GM12878 (cell line): ENCODE data around the gene SPATS2L. TPM values are rescaled to one million over a fixed set of nuclear protein-coding genes. Genes with fewer than 3 reads are reported as not detected.

ENCODE experiments used
- ATAC-seq: fragments of 200-7000 bp; cut with Tn5 transposase; 3 replicates; pipeline ENCODE4 v1.9.1; 2020; ENCODE audit warnings: mild to moderate bottlenecking, moderate library complexity
- BruUV-seq: library from RNA; stranded (reverse); fragments of 400-500 nt; replicated peaks from 2 replicates; lab custom pipeline; 2021; lab: Mats Ljungman, UMichigan
- CTCF ChIA-PET: fragments of 300-600 bp; sonication (Branson Sonifier 250); formaldehyde crosslinking; extraction: SDS; loops from one replicate; lab custom pipeline; 2021; ENCODE audit warnings: inconsistent platforms; lab: Yijun Ruan, JAX
- POLR2A ChIA-PET: fragments of 350-600 bp; formaldehyde crosslinking; extraction: SDS; loops from one replicate; lab custom pipeline; 2021; ENCODE audit warnings: inconsistent platforms; lab: Charles Lee
- RAD21 ChIA-PET: fragments of 300-600 bp; sonication (Branson Sonifier 250); formaldehyde crosslinking; loops from one replicate; lab custom pipeline; 2023; ENCODE audit warnings: antibody characterized with exemption; ENCODE audit not compliant: unreplicated experiment; lab: Charles Lee
- SMC1A ChIA-PET: fragments of 300-600 bp; sonication (Branson Sonifier 250); formaldehyde crosslinking; loops from one replicate; lab custom pipeline; 2023; ENCODE audit not compliant: unreplicated experiment, uncharacterized antibody; lab: Charles Lee
- DNase-seq: peaks from one replicate; pipeline ENCODE4 v3.0.0-alpha.2; 2011; ENCODE audit warnings: low read depth, low spot score
- FAIRE-seq: peaks from 3 replicates; lab custom pipeline; 2011; peaks lifted over from hg19 to GRCh38; lab: Jason Lieb, UNC
- H2AFZ ChIP-seq: 2 replicates; pipeline ENCODE4 v1.6.0; 2011; ENCODE audit warnings: low read depth, low read length, control low read depth; ENCODE audit not compliant: control insufficient read depth
- H3K27ac ChIP-seq: 2 replicates; pipeline ENCODE4 v1.5.1; 2011; ENCODE audit warnings: control low read depth; ENCODE audit not compliant: control insufficient read depth, insufficient read depth
- H3K27me3 ChIP-seq, 2 experiments: replicated peaks in 1 of 2; 2 replicates each; pipeline versions ENCODE4 v1.6.0 to v1.6.1; 2011; ENCODE audit warnings: low read length in 1 of 2; ENCODE audit not compliant: control insufficient read depth in 2 of 2, insufficient read depth in 2 of 2
- H3K36me3 ChIP-seq, 2 experiments: 2 replicates each; pipeline ENCODE4 v1.5.1; 2011; ENCODE audit warnings: low read length in 1 of 2; ENCODE audit not compliant: control insufficient read depth in 2 of 2, insufficient read depth in 2 of 2
- H3K4me1 ChIP-seq: 2 replicates; pipeline ENCODE4 v1.6.1; 2011; ENCODE audit warnings: mild to moderate bottlenecking, low read length, moderate library complexity, mixed read lengths; ENCODE audit not compliant: control insufficient read depth, insufficient read depth
- H3K4me2 ChIP-seq: 2 replicates; pipeline ENCODE4 v1.6.0; 2011; ENCODE audit warnings: control low read depth; ENCODE audit not compliant: control insufficient read depth, insufficient read depth
- H3K4me3 ChIP-seq: fragments of 200-600 bp; sonication (generic); 2 replicates; pipeline ENCODE4 v1.5.1; 2016
- H3K79me2 ChIP-seq: 2 replicates; pipeline ENCODE4 v1.6.0; 2011; ENCODE audit warnings: low read length; ENCODE audit not compliant: control insufficient read depth, insufficient read depth
- H3K9ac ChIP-seq: 2 replicates; pipeline ENCODE4 v1.8.0; 2011; ENCODE audit warnings: low read length, control low read depth, mixed read lengths; ENCODE audit not compliant: control insufficient read depth, insufficient read depth
- H3K9me3 ChIP-seq: replicated peaks from 3 replicates; pipeline ENCODE4 v1.5.1; 2011; ENCODE audit warnings: mild to moderate bottlenecking, low read length; ENCODE audit not compliant: control insufficient read depth, insufficient read depth
- H4K20me1 ChIP-seq: 2 replicates; pipeline ENCODE4 v1.6.0; 2011; ENCODE audit not compliant: control insufficient read depth, insufficient read depth
- BCLAF1 ChIP-seq: fragments of 450-650 bp; IDR thresholded peaks from 2 replicates; pipeline ENCODE4 v1.6.1; 2017; ENCODE audit warnings: antibody characterized with exemption, mild to moderate bottlenecking, moderate library complexity
- E2F8 ChIP-seq: fragments of 450-650 bp; IDR thresholded peaks from 2 replicates; pipeline ENCODE4 v1.6.1; 2018; ENCODE audit warnings: mild to moderate bottlenecking, low read depth, moderate library complexity; ENCODE audit not compliant: partially characterized antibody
- JUND ChIP-seq: IDR thresholded peaks from 2 replicates; pipeline ENCODE4 v1.6.1; 2012; ENCODE audit warnings: low read depth, mild to moderate bottlenecking, low read length, improper control_type of control experiment, moderate library complexity
- MYB ChIP-seq: fragments of 150-350 bp; IDR thresholded peaks from 2 replicates; pipeline ENCODE4 v1.6.1; 2014; ENCODE audit warnings: mild to moderate bottlenecking, low read depth, low read length, borderline replicate concordance
- NFXL1 ChIP-seq: fragments of 450-650 bp; IDR thresholded peaks from 2 replicates; pipeline ENCODE4 v1.6.1; 2017; ENCODE audit warnings: antibody characterized with exemption, mild to moderate bottlenecking, borderline replicate concordance
- NFYA ChIP-seq: IDR thresholded peaks from 2 replicates; pipeline ENCODE4 v1.6.1; 2011; ENCODE audit warnings: low read depth, mild to moderate bottlenecking, low read length, improper control_type of control experiment, borderline replicate concordance
- USF1 ChIP-seq: IDR thresholded peaks from 2 replicates; pipeline ENCODE4 v1.6.1; 2011; ENCODE audit warnings: borderline replicate concordance, low read depth, mild to moderate bottlenecking, moderate library complexity, mixed read lengths, low read length; ENCODE audit not compliant: insufficient read depth; ENCODE audit errors: extremely low read length
- ZBTB11 ChIP-seq: fragments of 450-650 bp; formaldehyde crosslinking; IDR thresholded peaks from 2 replicates; pipeline ENCODE4 v1.5.0; 2022; ENCODE audit warnings: mild to moderate bottlenecking, missing genetic modification characterization
- ZBTB33 ChIP-seq: fragments of 450-650 bp; IDR thresholded peaks from 2 replicates; pipeline ENCODE4 v1.6.1; 2017; ENCODE audit warnings: mild to moderate bottlenecking
- ZNF217 ChIP-seq: fragments of 450-650 bp; IDR thresholded peaks from 2 replicates; pipeline ENCODE4 v1.6.1; 2017; ENCODE audit warnings: antibody characterized with exemption, mild to moderate bottlenecking
- WGBS: methylation state at CpG from one replicate; pipeline ENCODE4 v1.1.6; 2016; ENCODE audit warnings: low lambda C conversion rate; ENCODE audit not compliant: insufficient replicate concordance, insufficient coverage; ENCODE audit errors: missing lambda C conversion rate; 5-methylcytosine and 5-hydroxymethylcytosine counted together
- in situ Hi-C: fragments of 300-500 bp; cut with MboI; formaldehyde crosslinking; loops from 9 replicates; pipeline ENCODE4 v1.14.3; 2018; ENCODE audit warnings: mixed read lengths
- intact Hi-C: fragments of 100-400 bp; cut with micrococcal nuclease; formaldehyde crosslinking; loops from one replicate; pipeline ENCODE4 v1.14.2; 2022; ENCODE audit not compliant: unreplicated experiment
- polyA plus RNA-seq, 11 experiments: library from polyadenylated mRNA; depleted of rRNA in 4 of 11; unstranded in 6 of 11; stranded (reverse) in 5 of 11; fragments of >200 nt; fragmentation: Nextera tagmentation in 4 of 11; fragmentation: Illumina TruSeq in 1 of 11; extraction: Ambion mirVana in 4 of 11; extraction: Trizol in 1 of 11; gene quantifications; 1 replicate in 1 of 11; 2 replicates in 10 of 11; pipeline versions ENCODE4 v1.2.1 to v1.2.3, GENCODE V29; 2011 to 2016; ENCODE audit warnings: inconsistent platforms in 2 of 11, missing spikeins in 2 of 11, low read depth in 1 of 11
- total RNA-seq, 4 experiments: library from RNA; depleted of rRNA in 3 of 4; stranded (reverse); fragments of >200 nt in 3 of 4; fragmentation: Illumina TruSeq in 1 of 4; extraction: Trizol in 1 of 4; gene quantifications; 2 replicates each; pipeline versions ENCODE4 v1.2.1 to v1.2.3, GENCODE V29; 2013 to 2021

The SPATS2L gene
- total and polyA plus RNA-seq, 10 of the 15 experiments (the other 5 are each of a cell fraction or from before 2014, with no cell fraction given): 5.2 to 30.0 (median 20.1) TPM

DNA sequence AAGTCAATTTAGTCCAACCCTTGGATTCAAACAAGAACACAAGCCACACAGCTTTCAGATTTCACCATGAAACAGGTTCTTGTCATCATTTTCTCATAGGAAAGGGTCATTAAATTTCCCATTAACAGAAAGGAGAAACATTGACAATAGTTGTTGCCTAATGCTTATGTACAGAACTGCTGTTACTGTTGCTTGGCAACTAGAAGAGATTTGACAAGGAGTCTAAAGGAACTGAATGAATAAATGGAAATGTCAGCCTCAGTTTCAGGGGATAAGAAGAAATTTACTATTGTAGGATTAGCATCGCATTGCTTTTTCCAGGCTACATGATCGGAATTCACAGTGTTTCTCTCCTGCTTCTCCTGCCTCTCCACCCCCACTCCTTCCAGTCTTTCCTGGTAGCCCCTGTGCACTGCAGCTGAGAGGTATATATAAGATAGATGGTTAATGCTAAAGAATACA is 90.3 kb downstream of the SPATS2L start:
- BruUV-seq: no TSS peak
- ChIA-PET SMC1A (interaction anchor here (0.8 to 2.0 kb wide), 4 partner anchors 12 to 75 kb away, joined by 3 to 5 read pairs (median 3); no protein-coding TSS in a partner anchor), RAD21 (no interaction called here), CTCF (interaction anchor here (1.3 kb wide), 1 partner anchor 10 kb away, joined by 3 read pairs; no protein-coding TSS in a partner anchor), POLR2A (no interaction called here)
- H3K9ac ChIP-seq: no peak overlapping the region
- H3K9me3 ChIP-seq: no peaks in the 10 kb centered on the region
- peaks cover 2% of the 10 kb centered on the region; the same call in 1 of the 2 replicates for H3K4me1 ChIP-seq
- no peak overlapping the region for H2AFZ ChIP-seq
- in situ Hi-C loops: no loop called here
- H3K27ac ChIP-seq: no peak overlapping the region
- H3K79me2 ChIP-seq: no peaks in the 10 kb centered on the region
- intact Hi-C loops: no loop called here
- FAIRE-seq (no peak), ATAC-seq (peak; percentile 45; the same call in 2 of the 3 replicates), DNase-seq (no peak)
- WGBS: 86% methylated on average over 2 of the region's 2 CpGs
- H4K20me1 ChIP-seq: no peaks in the 10 kb centered on the region
- no peak overlapping the region for H3K4me3 ChIP-seq
- H3K36me3 ChIP-seq: no peaks in the 10 kb centered on the region; a peak in 1 of 4 replicates
- no peaks in the 10 kb centered on the region for H3K27me3 ChIP-seq
- H3K4me2 ChIP-seq: no peak overlapping the region
- no peak for TF ChIP-seq BCLAF1
- TF ChIP-seq NFXL1: no peak
- TF ChIP-seq ZNF217: no peak
- no peak for TF ChIP-seq JUND
- TF ChIP-seq E2F8: no peak
- no peak for TF ChIP-seq NFYA
- TF ChIP-seq USF1: no peak
- TF ChIP-seq MYB: no peak
- no peak for TF ChIP-seq ZBTB11
- no peak for TF ChIP-seq ZBTB33
